Smooth muscle cell of bladder (primary cell): ENCODE measurements around the gene PPP1R15B. TPM values are rescaled to one million over a fixed set of nuclear protein-coding genes. Genes with fewer than 3 reads are reported as not detected.

Experiments
- total RNA-seq: library from RNA; depleted of rRNA; stranded (reverse); fragments of >200 nt; gene quantifications from 2 replicates; pipeline ENCODE4 v1.2.3, GENCODE V29; 2014

The PPP1R15B gene
- 21.9 and 23.5 TPM in 2 replicates for total RNA-seq

DNA sequence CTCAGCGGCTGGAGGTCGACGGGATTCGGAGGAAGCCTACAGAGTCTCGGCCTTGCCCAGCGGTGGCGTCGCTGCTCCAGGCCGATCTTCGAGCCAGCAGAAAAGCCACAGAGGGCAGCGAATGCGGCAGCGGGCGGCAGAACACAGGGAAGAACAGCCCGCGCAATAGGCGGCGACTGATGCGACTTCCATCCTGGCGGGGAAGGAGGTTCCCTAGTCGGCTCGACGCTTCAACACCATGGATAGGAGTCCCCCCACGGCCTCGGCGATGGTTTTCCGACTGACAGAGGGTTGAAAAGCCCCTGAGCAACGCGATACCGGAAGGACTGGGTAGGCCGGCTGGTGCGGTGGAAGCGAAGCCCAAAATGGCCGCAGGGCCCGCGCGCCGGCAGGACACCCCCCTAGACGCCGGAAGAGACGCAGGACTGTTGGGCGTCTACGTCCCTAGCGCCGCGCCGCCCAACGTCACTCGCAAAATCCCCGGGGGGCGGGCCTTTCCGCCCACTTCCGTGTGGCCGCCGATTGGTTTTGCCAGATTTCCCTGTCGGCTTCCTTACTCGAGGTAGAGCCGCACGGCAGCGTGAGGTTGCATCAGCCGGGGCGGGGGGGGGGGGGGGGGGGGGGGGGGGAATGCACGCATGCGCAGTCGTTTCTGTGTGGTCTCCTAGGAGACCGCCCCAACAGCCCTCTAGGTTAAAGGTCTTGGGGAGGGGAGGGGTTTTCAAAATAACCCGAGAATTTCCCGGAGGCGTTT lies at the start of gene PPP1R15B:
Gene PPP1R15B (minus strand): TSS at position 367 of the 754 bp plus-strand sequence. CDS start 406 bp downstream, outside the sequence.

DNA sequence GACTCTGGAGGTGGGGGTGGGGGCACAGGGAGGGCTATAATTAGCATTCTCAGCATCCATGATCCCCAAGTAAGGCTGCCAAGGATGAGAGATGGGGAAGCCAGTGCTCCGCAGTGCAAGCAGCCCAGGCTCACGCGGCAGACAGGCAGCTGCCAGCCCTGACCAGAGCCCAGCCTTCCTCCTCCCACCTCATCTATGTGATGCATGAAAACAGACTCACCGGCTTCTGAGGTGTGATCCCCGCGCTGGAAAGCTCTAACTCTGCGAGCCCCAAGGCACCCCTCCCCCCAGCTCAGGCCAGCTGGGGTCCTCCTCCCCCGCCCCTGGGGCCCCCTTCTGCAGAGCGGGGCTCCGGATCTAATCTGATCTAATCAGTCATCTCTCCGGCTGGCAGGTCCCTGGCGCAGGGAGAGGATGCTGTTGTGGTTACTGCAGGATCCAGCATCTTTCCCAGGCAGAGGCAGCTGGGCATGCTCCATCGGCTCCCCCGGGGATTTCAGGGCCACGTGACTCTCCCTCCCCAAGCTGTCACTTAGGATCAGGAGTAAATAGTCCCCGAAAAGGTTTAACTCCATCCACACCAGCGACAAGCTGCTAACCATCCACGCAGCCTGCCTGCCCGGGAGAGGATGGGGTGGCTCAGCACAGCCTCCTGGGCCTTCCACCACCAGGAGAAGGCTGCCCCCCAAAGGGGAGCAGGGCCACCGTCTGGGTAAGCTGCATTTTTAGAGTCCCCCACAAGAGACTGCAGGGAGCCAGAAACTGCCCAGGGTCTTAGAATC lies 52.0 kb downstream of the PPP1R15B start, which contains the start of gene PLEKHA6:
Gene PLEKHA6 (minus strand): TSS at position 456 of the 782 bp plus-strand sequence. CDS start 86,202 bp downstream, outside the sequence.

Other genes starting within 250 kb of the PPP1R15B start
- 0.14 and 0.28 TPM in 2 replicates for gene REN, start 245.5 kb downstream of the PPP1R15B start, total RNA-seq
- 0.71 TPM in 1 of 2 replicates, not detected in the other for gene KISS1, start 215.3 kb downstream of the PPP1R15B start, total RNA-seq
- not detected in 2 replicates for gene GOLT1A, start 197.8 kb downstream of the PPP1R15B start, total RNA-seq
- gene PLEKHA6, start 51.9 kb downstream of the PPP1R15B start, total RNA-seq = 1.5 and 1.8 TPM in 2 replicates
- gene PIK3C2B, start 83.0 kb upstream of the PPP1R15B start, total RNA-seq = 1.6 and 1.9 TPM in 2 replicates
- gene MDM4, start 104.6 kb upstream of the PPP1R15B start, total RNA-seq = 17.5 and 22.4 TPM in 2 replicates